Activated naive CD4-positive, alpha-beta T cell treated with anti-CD3 and anti-CD28 coated beads, Interleukin-2, amount 50 U/mL, for 24 hours (primary cell): ENCODE data around the gene RGS12.
A peak's percentile ranks its signal among the peaks of the same experiment; 100 is the strongest.
"Not testable (repeated sequence)": the region's sequence is repeated elsewhere in the genome, so short reads cannot be mapped to it uniquely, and the experiment has no call there.

Experiments
- H3K27ac Mint-ChIP-seq: one replicate; pipeline ENCODE4 v1.8.0; 2021; ENCODE audit warnings: mild to moderate bottlenecking, mixed read lengths
- H3K27me3 Mint-ChIP-seq: one replicate; pipeline ENCODE4 v1.8.0; 2021; ENCODE audit warnings: mixed read lengths
- H3K36me3 Mint-ChIP-seq: one replicate; pipeline ENCODE4 v1.8.0; 2021; ENCODE audit warnings: mixed read lengths
- H3K4me1 Mint-ChIP-seq: one replicate; pipeline ENCODE4 v1.8.0; 2021; ENCODE audit warnings: mixed read lengths
- H3K4me3 Mint-ChIP-seq: one replicate; pipeline ENCODE4 v1.8.0; 2021; ENCODE audit warnings: mild to moderate bottlenecking, mixed read lengths
- H3K9me3 Mint-ChIP-seq: one replicate; pipeline ENCODE4 v1.8.0; 2021; ENCODE audit warnings: mixed read lengths

The RGS12 gene

GRCh38 chr4:3296651-3297050, 3.8 kb downstream of the RGS12 start:
- Mint-ChIP-seq H3K9me3 (no peaks in the 10 kb centered on the region), H3K27me3 (no peaks in the 10 kb centered on the region), H3K27ac (no peak overlapping the region), H3K4me3 (no peak overlapping the region), H3K36me3 (peaks cover 1% of the 10 kb centered on the region), H3K4me1 (peaks cover 46% of the 10 kb centered on the region)

- H3K4me3 Mint-ChIP-seq, result no peak overlapping the region
- H3K4me1 Mint-ChIP-seq, result peaks cover 49% of the 10 kb centered on the region
- peaks cover 1% of the 10 kb centered on the region for H3K36me3 Mint-ChIP-seq
- H3K9me3 Mint-ChIP-seq, result no peaks in the 10 kb centered on the region
- peak overlapping the region; percentile 87 for H3K27ac Mint-ChIP-seq
- no peaks in the 10 kb centered on the region for H3K27me3 Mint-ChIP-seq
Observed at GRCh38 chr4:3297066-3297859, 4.4 kb downstream of the RGS12 start.

- H3K9me3 Mint-ChIP-seq, result no peaks in the 10 kb centered on the region
- no peaks in the 10 kb centered on the region for H3K27me3 Mint-ChIP-seq
- peaks cover 62% of the 10 kb centered on the region for H3K4me1 Mint-ChIP-seq
- H3K4me3 Mint-ChIP-seq, result no peak overlapping the region
- peaks cover 1% of the 10 kb centered on the region for H3K36me3 Mint-ChIP-seq
- no peak overlapping the region for H3K27ac Mint-ChIP-seq
Observed at GRCh38 chr4:3299122-3299975, 6.5 kb downstream of the RGS12 start.

- Mint-ChIP-seq H3K27ac (no peak overlapping the region), H3K27me3 (no peaks in the 10 kb centered on the region), H3K9me3 (no peaks in the 10 kb centered on the region), H3K4me1 (peaks cover 66% of the 10 kb centered on the region), H3K4me3 (no peak overlapping the region), H3K36me3 (peaks cover 1% of the 10 kb centered on the region)
Observed at GRCh38 chr4:3299976-3300671, 7.3 kb downstream of the RGS12 start.

GRCh38 chr4:3300882-3301281, 8.1 kb downstream of the RGS12 start:
- peak overlapping the region; percentile 90 for H3K4me3 Mint-ChIP-seq
- H3K27me3 Mint-ChIP-seq, H3K9me3 Mint-ChIP-seq, H3K36me3 Mint-ChIP-seq, H3K27ac Mint-ChIP-seq: not testable (repeated sequence)
- H3K4me1 Mint-ChIP-seq, result peaks cover 74% of the 10 kb centered on the region

- Mint-ChIP-seq H3K4me3 (peak overlapping the region; percentile 90), H3K9me3 (no peaks in the 10 kb centered on the region), H3K27ac (peak overlapping the region; percentile 76), H3K4me1 (peaks cover 78% of the 10 kb centered on the region), H3K27me3 (no peaks in the 10 kb centered on the region), H3K36me3 (peaks cover 1% of the 10 kb centered on the region)
Observed at GRCh38 chr4:3301450-3302172, 8.8 kb downstream of the RGS12 start.

GRCh38 chr4:3302173-3302785, 9.5 kb downstream of the RGS12 start:
- H3K9me3 Mint-ChIP-seq, result no peaks in the 10 kb centered on the region
- peaks cover 1% of the 10 kb centered on the region for H3K36me3 Mint-ChIP-seq
- H3K4me1 Mint-ChIP-seq, result peaks cover 78% of the 10 kb centered on the region
- no peaks in the 10 kb centered on the region for H3K27me3 Mint-ChIP-seq
- peak overlapping the region; percentile 79 for H3K27ac Mint-ChIP-seq
- H3K4me3 Mint-ChIP-seq, result peak overlapping the region; percentile 90

- H3K4me1 Mint-ChIP-seq, result peaks cover 78% of the 10 kb centered on the region
- H3K36me3 Mint-ChIP-seq, result no peaks in the 10 kb centered on the region
- no peaks in the 10 kb centered on the region for H3K9me3 Mint-ChIP-seq
- H3K27me3 Mint-ChIP-seq, result no peaks in the 10 kb centered on the region
- H3K27ac Mint-ChIP-seq, result peak overlapping the region; percentile 79
- H3K4me3 Mint-ChIP-seq, result peak overlapping the region; percentile 90
Observed at GRCh38 chr4:3302786-3303564, 10.2 kb downstream of the RGS12 start.

- Mint-ChIP-seq H3K4me3 (peak overlapping the region; percentile 90), H3K36me3 (no peaks in the 10 kb centered on the region), H3K4me1 (peaks cover 74% of the 10 kb centered on the region), H3K9me3 (no peaks in the 10 kb centered on the region), H3K27ac (no peak overlapping the region), H3K27me3 (no peaks in the 10 kb centered on the region)
Observed at GRCh38 chr4:3303565-3303824, 10.7 kb downstream of the RGS12 start.

GRCh38 chr4:3303923-3304710, 11.3 kb downstream of the RGS12 start:
- Mint-ChIP-seq H3K9me3 (no peaks in the 10 kb centered on the region), H3K27me3 (no peaks in the 10 kb centered on the region), H3K4me3 (peak overlapping the region; percentile 90), H3K4me1 (peaks cover 72% of the 10 kb centered on the region), H3K27ac (no peak overlapping the region), H3K36me3 (no peaks in the 10 kb centered on the region)

GRCh38 chr4:3304831-3305609, 12.2 kb downstream of the RGS12 start:
- Mint-ChIP-seq H3K27ac (peak overlapping the region; percentile 59), H3K36me3 (no peaks in the 10 kb centered on the region), H3K27me3 (no peaks in the 10 kb centered on the region), H3K9me3 (no peaks in the 10 kb centered on the region), H3K4me1 (peaks cover 63% of the 10 kb centered on the region), H3K4me3 (no peak overlapping the region)

GRCh38 chr4:3305610-3306371, 13.0 kb downstream of the RGS12 start:
- H3K9me3 Mint-ChIP-seq, result no peaks in the 10 kb centered on the region
- peak overlapping the region; percentile 62 for H3K27ac Mint-ChIP-seq
- H3K4me3 Mint-ChIP-seq, result peak overlapping the region; percentile 15
- no peaks in the 10 kb centered on the region for H3K36me3 Mint-ChIP-seq
- no peaks in the 10 kb centered on the region for H3K27me3 Mint-ChIP-seq
- peaks cover 60% of the 10 kb centered on the region for H3K4me1 Mint-ChIP-seq

- H3K9me3 Mint-ChIP-seq, result no peaks in the 10 kb centered on the region
- no peak overlapping the region for H3K27ac Mint-ChIP-seq
- H3K27me3 Mint-ChIP-seq, result no peaks in the 10 kb centered on the region
- H3K4me1 Mint-ChIP-seq, result peaks cover 58% of the 10 kb centered on the region
- H3K36me3 Mint-ChIP-seq, result no peaks in the 10 kb centered on the region
- H3K4me3 Mint-ChIP-seq, result no peak overlapping the region
Observed at GRCh38 chr4:3306450-3306849, 13.6 kb downstream of the RGS12 start.
